ENCODE data around the gene LSM3. TPM values are rescaled to one million over a fixed set of nuclear protein-coding genes. Genes with fewer than 3 reads are reported as not detected.

The LSM3 gene
- total RNA-seq, 1 experiment from 2014 or later: 17.4 TPM

DNA sequence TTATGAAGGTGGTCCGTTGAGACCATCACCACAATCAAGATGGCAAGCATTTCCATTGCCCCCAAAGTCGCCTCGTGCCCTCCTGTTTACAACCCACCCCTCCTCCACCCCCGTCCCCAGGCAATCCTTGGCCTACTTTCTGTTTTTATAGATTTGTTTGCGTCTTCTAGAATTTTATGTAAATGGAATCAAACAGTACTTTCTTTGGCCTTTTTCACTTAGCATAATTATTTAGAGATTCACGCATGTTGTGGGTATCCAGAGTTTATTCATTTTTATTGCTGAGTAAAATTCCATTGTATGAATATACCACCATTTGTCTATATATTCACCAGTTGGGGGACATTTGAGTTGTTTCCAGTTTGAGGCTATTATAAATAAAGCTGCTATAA, 66.6 kb downstream of the LSM3 start (continued):
- TF ChIP-seq, protein P1, sequence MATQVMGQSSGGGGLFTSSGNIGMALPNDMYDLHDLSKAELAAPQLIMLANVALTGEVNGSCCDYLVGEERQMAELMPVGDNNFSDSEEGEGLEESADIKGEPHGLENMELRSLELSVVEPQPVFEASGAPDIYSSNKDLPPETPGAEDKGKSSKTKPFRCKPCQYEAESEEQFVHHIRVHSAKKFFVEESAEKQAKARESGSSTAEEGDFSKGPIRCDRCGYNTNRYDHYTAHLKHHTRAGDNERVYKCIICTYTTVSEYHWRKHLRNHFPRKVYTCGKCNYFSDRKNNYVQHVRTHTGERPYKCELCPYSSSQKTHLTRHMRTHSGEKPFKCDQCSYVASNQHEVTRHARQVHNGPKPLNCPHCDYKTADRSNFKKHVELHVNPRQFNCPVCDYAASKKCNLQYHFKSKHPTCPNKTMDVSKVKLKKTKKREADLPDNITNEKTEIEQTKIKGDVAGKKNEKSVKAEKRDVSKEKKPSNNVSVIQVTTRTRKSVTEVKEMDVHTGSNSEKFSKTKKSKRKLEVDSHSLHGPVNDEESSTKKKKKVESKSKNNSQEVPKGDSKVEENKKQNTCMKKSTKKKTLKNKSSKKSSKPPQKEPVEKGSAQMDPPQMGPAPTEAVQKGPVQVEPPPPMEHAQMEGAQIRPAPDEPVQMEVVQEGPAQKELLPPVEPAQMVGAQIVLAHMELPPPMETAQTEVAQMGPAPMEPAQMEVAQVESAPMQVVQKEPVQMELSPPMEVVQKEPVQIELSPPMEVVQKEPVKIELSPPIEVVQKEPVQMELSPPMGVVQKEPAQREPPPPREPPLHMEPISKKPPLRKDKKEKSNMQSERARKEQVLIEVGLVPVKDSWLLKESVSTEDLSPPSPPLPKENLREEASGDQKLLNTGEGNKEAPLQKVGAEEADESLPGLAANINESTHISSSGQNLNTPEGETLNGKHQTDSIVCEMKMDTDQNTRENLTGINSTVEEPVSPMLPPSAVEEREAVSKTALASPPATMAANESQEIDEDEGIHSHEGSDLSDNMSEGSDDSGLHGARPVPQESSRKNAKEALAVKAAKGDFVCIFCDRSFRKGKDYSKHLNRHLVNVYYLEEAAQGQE (IDR thresholded peaks at IDR 0.05; ENCODE audit: low read depth): no peak
- TF ChIP-seq YY1 (IDR thresholded peaks at IDR 0.05; ENCODE audit: extremely low read depth, insufficient replicate concordance, low read depth, low read length) (no peak), SRF (IDR thresholded peaks at IDR 0.05; ENCODE audit: low read depth) (no peak), CEBPB (IDR thresholded peaks at IDR 0.05; ENCODE audit: low read depth) (no peak)

DNA sequence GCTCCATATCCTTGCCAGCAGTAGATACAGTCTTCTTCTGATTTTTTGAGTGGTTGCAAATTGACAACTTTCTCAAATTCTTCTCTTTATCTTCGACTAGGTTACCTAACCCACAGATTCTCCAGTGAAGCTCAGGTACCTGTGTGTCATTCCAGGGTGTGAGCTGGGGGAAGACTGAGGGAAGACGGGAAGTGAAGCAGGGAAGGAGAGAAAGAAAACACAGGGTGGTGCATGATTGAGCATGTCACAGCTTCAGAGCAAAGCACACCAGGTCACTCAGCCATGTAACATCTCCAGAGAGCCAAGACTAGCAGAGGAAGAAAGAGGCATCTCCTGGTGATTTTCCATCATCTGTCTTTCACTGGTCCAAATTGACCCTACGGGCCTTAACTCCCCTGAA, 67.2 kb downstream of the LSM3 start:
- Histone ChIP-seq H3K79me2 (ENCODE audit: insufficient read depth, low read length) (no peaks in the 10 kb centered on the region), H4K20me1 (ENCODE audit: insufficient read depth) (no peaks in the 10 kb centered on the region), H3K4me1 (ENCODE audit: control insufficient read depth in 1 of 2, insufficient read depth in 2 of 2, low read length in 2 of 2) (no peaks in the 10 kb centered on the region), H3K9me3 (ENCODE audit: control insufficient read depth in 1 of 2, insufficient read depth in 1 of 2, low read depth in 1 of 2, low read length in 2 of 2) (no peaks in the 10 kb centered on the region), H3K27me3 (ENCODE audit: insufficient read depth, low read length) (no peaks in the 10 kb centered on the region; the same call in 1 of the 2 replicates), H3K27ac (ENCODE audit: low read depth, low read length) (no peak overlapping the region), H3K4me3 (replicated peaks in 1 of 2; ENCODE audit: low read depth in 1 of 2, low read length in 2 of 2) (no peak overlapping the region), H2AFZ (ENCODE audit: low read depth, low read length, poor library complexity, severe bottlenecking) (no peak overlapping the region), H3K9me2 (ENCODE audit: insufficient read depth) (no peaks in the 10 kb centered on the region), H3K9ac (ENCODE audit: low read length) (no peak overlapping the region), H3K36me3 (ENCODE audit: control insufficient read depth in 1 of 2, insufficient read depth in 2 of 2, low read length in 2 of 2) (no peaks in the 10 kb centered on the region), H3K4me2 (ENCODE audit: low read length) (no peak overlapping the region)
- ATAC-seq (no peak), DNase-seq (ENCODE audit: low read depth, low spot score) (no peak)
- no peak for TF ChIP-seq ELF1 (IDR thresholded peaks at IDR 0.05; ENCODE audit: borderline replicate concordance, low read depth)
- TF ChIP-seq EZH2 (IDR thresholded peaks at IDR 0.05): no peak
- no peak for TF ChIP-seq YY1 (IDR thresholded peaks at IDR 0.05; ENCODE audit: extremely low read depth, insufficient replicate concordance, low read depth, low read length)
- TF ChIP-seq MAX (IDR thresholded peaks at IDR 0.05): no peak
- no peak for TF ChIP-seq ZNF274 (IDR thresholded peaks at IDR 0.05; ENCODE audit: low read depth, low read length)
- no peak for TF ChIP-seq CBX3 (IDR thresholded peaks at IDR 0.05; ENCODE audit: low read depth)
- no peak for TF ChIP-seq POLR2AphosphoS5 (IDR thresholded peaks at IDR 0.05; ENCODE audit: low read depth, low read length)
- TF ChIP-seq SP1 (IDR thresholded peaks at IDR 0.05; ENCODE audit: low read depth): no peak
- no peak for TF ChIP-seq EZH2phosphoT487 (IDR thresholded peaks at IDR 0.05; ENCODE audit: borderline replicate concordance)
- no peak for TF ChIP-seq ZBTB33 (IDR thresholded peaks at IDR 0.05; ENCODE audit: extremely low read depth, insufficient replicate concordance, low read length)
- ChIA-PET RAD21 (ENCODE audit: low non-redundant PET in 1 of 2, low total read pairs in 2 of 2, uncharacterized antibody in 2 of 2, unreplicated experiment in 2 of 2) (no interaction called here), POLR2A (no interaction called here), CTCF (no interaction called here)
- BruUV-seq (replicated peaks): no TSS peak
- intact Hi-C loops (cut with micrococcal nuclease): no loop called here

Data from HCT116 (cell line).